ENCODE measurements around the gene NXPH1. TPM values are rescaled to one million over a fixed set of nuclear protein-coding genes. Genes with fewer than 3 reads are reported as not detected.
A peak's percentile ranks its signal among the peaks of the same experiment; 100 is the strongest.

NXPH1 gene
- 41.6 TPM for total RNA-seq

- peak; percentile 44 to 61 for DNase-seq (ENCODE audit: low spot score in 2 of 2)
- no peak for FAIRE-seq
These were observed at the start of gene NXPH1 for GRCh38 chr7:8433477-8434289. TSS of gene NXPH1 (plus strand) at chr7:8433609.

GRCh38 chr7:8384901-8385300, 48.5 kb upstream of the NXPH1 start:
- no peak for FAIRE-seq
- no peak for DNase-seq (ENCODE audit: low spot score in 2 of 2)

GRCh38 chr7:8386926-8387550, 46.4 kb upstream of the NXPH1 start:
- DNase-seq (ENCODE audit: low spot score in 2 of 2) (no peak), FAIRE-seq (no peak)

GRCh38 chr7:8387551-8388256, 45.7 kb upstream of the NXPH1 start:
- DNase-seq (ENCODE audit: low spot score in 2 of 2) (no peak), FAIRE-seq (no peak)

- no peak for FAIRE-seq
These were observed 45.2 kb upstream of the NXPH1 start for GRCh38 chr7:8388257-8388625.

GRCh38 chr7:8389593-8390261, 43.7 kb upstream of the NXPH1 start:
- peak in 1 of 2 donors; percentile 10 for DNase-seq (ENCODE audit: low spot score in 2 of 2)
- FAIRE-seq: no peak

More at GRCh38 chr7:8388257-8388625, 45.2 kb upstream of the NXPH1 start:
- DNase-seq (ENCODE audit: low spot score in 2 of 2): no peak

- no peak for DNase-seq (ENCODE audit: low spot score in 2 of 2)
- FAIRE-seq: no peak
These were observed 43.2 kb upstream of the NXPH1 start for GRCh38 chr7:8390262-8390626.

- no peak for FAIRE-seq
- DNase-seq (ENCODE audit: low spot score in 2 of 2): no peak
These were observed 41.9 kb upstream of the NXPH1 start for GRCh38 chr7:8391353-8392062.

- FAIRE-seq (no peak), DNase-seq (ENCODE audit: low spot score in 2 of 2) (no peak)
These were observed 37.1 kb upstream of the NXPH1 start for GRCh38 chr7:8396294-8396693.

- FAIRE-seq: no peak
- no peak for DNase-seq (ENCODE audit: low spot score in 2 of 2)
These were observed 24.5 kb upstream of the NXPH1 start for GRCh38 chr7:8408871-8409270.

- no peak for DNase-seq (ENCODE audit: low spot score in 2 of 2)
- no peak for FAIRE-seq
These were observed 22.3 kb upstream of the NXPH1 start for GRCh38 chr7:8411103-8411502.

GRCh38 chr7:8413600-8413999, 19.8 kb upstream of the NXPH1 start:
- no peak for FAIRE-seq
- DNase-seq (ENCODE audit: low spot score in 2 of 2): no peak

- FAIRE-seq (peak; percentile 98), DNase-seq (ENCODE audit: low spot score in 2 of 2) (peak; percentile 21 to 35)
These were observed 14.7 kb upstream of the NXPH1 start for GRCh38 chr7:8418629-8419245.

- FAIRE-seq (no peak), DNase-seq (ENCODE audit: low spot score in 2 of 2) (no peak)
These were observed 11.2 kb upstream of the NXPH1 start for GRCh38 chr7:8422177-8422576.

- no peak for DNase-seq (ENCODE audit: low spot score in 2 of 2)
- no peak for FAIRE-seq
These were observed 10.4 kb upstream of the NXPH1 start for GRCh38 chr7:8423057-8423456.

- FAIRE-seq: no peak
- DNase-seq (ENCODE audit: low spot score in 2 of 2): no peak
These were observed 8.2 kb upstream of the NXPH1 start for GRCh38 chr7:8425223-8425622.

GRCh38 chr7:8430643-8431042, 2.8 kb upstream of the NXPH1 start:
- FAIRE-seq: no peak

GRCh38 chr7:8434290-8435002, 1.0 kb downstream of the NXPH1 start:
- DNase-seq (ENCODE audit: low spot score in 2 of 2) (no peak), FAIRE-seq (no peak)

More at GRCh38 chr7:8430643-8431042, 2.8 kb upstream of the NXPH1 start:
- no peak for DNase-seq (ENCODE audit: low spot score in 2 of 2)

GRCh38 chr7:8435095-8435494, 1.7 kb downstream of the NXPH1 start:
- no peak for DNase-seq (ENCODE audit: low spot score in 2 of 2)
- FAIRE-seq: no peak
